ENCODE data around the gene PHKA2.
"Not testable (repeated sequence)": the region's sequence is repeated elsewhere in the genome, so short reads cannot be mapped to it uniquely, and the experiment has no call there.

Gene PHKA2

GRCh38 chrX:18983666-18984380, at the start of gene PHKA2:
TSS of gene PHKA2 (minus strand) at chrX:18984114. CDS start at chrX:18983932, 182 bp downstream.
- H3K4me3 ChIP-seq (ENCODE audit: low read depth, low read length), result peak within 1 kb of the TSS; percentile 65
- no peaks in the 10 kb centered on the region for H3K27me3 ChIP-seq (replicated peaks)
- H3K36me3 ChIP-seq (replicated peaks), result no peaks in the 10 kb centered on the region
- peak within 1 kb of the TSS; percentile 90 for H3K27ac ChIP-seq
- in situ Hi-C loops (cut with HindIII; ENCODE audit: low pct_ligation_motif_present, low sequenced_read_pairs), result no loop called here
- peak; percentile 24 for DNase-seq
- no peak for TF ChIP-seq CTCF (IDR thresholded peaks at IDR 0.05; ENCODE audit: low read depth, low read length, missing control alignments)

GRCh38 chrX:19030805-19031204, 46.9 kb upstream of the PHKA2 start:
- H3K36me3 ChIP-seq (replicated peaks), result no peaks in the 10 kb centered on the region
- DNase-seq, result peak; percentile 5
- TF ChIP-seq CTCF (IDR thresholded peaks at IDR 0.05; ENCODE audit: low read depth, low read length, missing control alignments), result no peak
- H3K27me3 ChIP-seq (replicated peaks), result no peaks in the 10 kb centered on the region
- H3K27ac ChIP-seq, result no peak overlapping the region
- in situ Hi-C loops (cut with HindIII; ENCODE audit: low pct_ligation_motif_present, low sequenced_read_pairs), result no loop called here
- no peak overlapping the region for H3K4me3 ChIP-seq (ENCODE audit: low read depth, low read length)

- DNase-seq, result no peak
- TF ChIP-seq CTCF (IDR thresholded peaks at IDR 0.05; ENCODE audit: low read depth, low read length, missing control alignments), result no peak
- Histone ChIP-seq H3K27me3 (replicated peaks) (no peaks in the 10 kb centered on the region), H3K36me3 (replicated peaks) (no peaks in the 10 kb centered on the region), H3K27ac (no peak overlapping the region), H3K4me3 (ENCODE audit: low read depth, low read length) (no peak overlapping the region)
- in situ Hi-C loops (cut with HindIII; ENCODE audit: low pct_ligation_motif_present, low sequenced_read_pairs), result no loop called here
Measured at GRCh38 chrX:19028560-19028959, 44.6 kb upstream of the PHKA2 start.

- DNase-seq, result no peak
- TF ChIP-seq CTCF (IDR thresholded peaks at IDR 0.05; ENCODE audit: low read depth, low read length, missing control alignments), result no peak
- H3K27ac ChIP-seq, result no peak overlapping the region
- H3K27me3 ChIP-seq (replicated peaks), result no peaks in the 10 kb centered on the region
- no peaks in the 10 kb centered on the region for H3K36me3 ChIP-seq (replicated peaks)
- H3K4me3 ChIP-seq (ENCODE audit: low read depth, low read length), result no peak overlapping the region
- in situ Hi-C loops (cut with HindIII; ENCODE audit: low pct_ligation_motif_present, low sequenced_read_pairs), result no loop called here
Measured at GRCh38 chrX:19024366-19024765, 40.5 kb upstream of the PHKA2 start.

GRCh38 chrX:19019996-19020395, 36.1 kb upstream of the PHKA2 start:
- Histone ChIP-seq H3K36me3 (replicated peaks) (no peaks in the 10 kb centered on the region), H3K4me3 (ENCODE audit: low read depth, low read length) (no peak overlapping the region), H3K27ac (no peak overlapping the region), H3K27me3 (replicated peaks) (no peaks in the 10 kb centered on the region)
- TF ChIP-seq CTCF (IDR thresholded peaks at IDR 0.05; ENCODE audit: low read depth, low read length, missing control alignments), result no peak
- peak; percentile 4 for DNase-seq
- in situ Hi-C loops (cut with HindIII; ENCODE audit: low pct_ligation_motif_present, low sequenced_read_pairs), result no loop called here

GRCh38 chrX:19017271-19017670, 33.4 kb upstream of the PHKA2 start:
- Histone ChIP-seq H3K4me3 (ENCODE audit: low read depth, low read length) (no peak overlapping the region), H3K36me3 (replicated peaks) (no peaks in the 10 kb centered on the region), H3K27me3 (replicated peaks) (no peaks in the 10 kb centered on the region), H3K27ac (no peak overlapping the region)
- DNase-seq, result no peak
- in situ Hi-C loops (cut with HindIII; ENCODE audit: low pct_ligation_motif_present, low sequenced_read_pairs), result no loop called here
- TF ChIP-seq CTCF (IDR thresholded peaks at IDR 0.05; ENCODE audit: low read depth, low read length, missing control alignments), result peak; percentile 74

GRCh38 chrX:19016614-19017013, 32.7 kb upstream of the PHKA2 start:
- DNase-seq; H3K36me3 ChIP-seq (replicated peaks); in situ Hi-C loops (cut with HindIII; ENCODE audit: low pct_ligation_motif_present, low sequenced_read_pairs); H3K4me3 ChIP-seq (ENCODE audit: low read depth, low read length); H3K27me3 ChIP-seq (replicated peaks); H3K27ac ChIP-seq: not testable (repeated sequence)
